ENCODE data around the gene CCK. TPM values are rescaled to one million over a fixed set of nuclear protein-coding genes. Genes with fewer than 3 reads are reported as not detected.

The CCK gene
- total RNA-seq, 1 donor from 2014 or later = 0.42 TPM

- Histone ChIP-seq H3K36me3 (ENCODE audit: control insufficient read depth, insufficient read depth, low read length) (no peaks in the 10 kb centered on the region), H3K4me3 (ENCODE audit: low read depth, low read length) (no peak overlapping the region), H3K27me3 (ENCODE audit: control insufficient read depth, insufficient read depth, low read length) (peaks cover 2% of the 10 kb centered on the region)
- DNase-seq (ENCODE audit: low read depth) = no peak
- no peak for TF ChIP-seq CTCF (IDR thresholded peaks at IDR 0.05; ENCODE audit: insufficient read depth, low read length, poor library complexity, severe bottlenecking)
These were observed 35.6 kb upstream of the CCK start for GRCh38 chr3:42301446-42302175.

GRCh38 chr3:42300778-42301177 lies 34.8 kb upstream of the CCK start:
- no peak for TF ChIP-seq CTCF (IDR thresholded peaks at IDR 0.05; ENCODE audit: insufficient read depth, low read length, poor library complexity, severe bottlenecking)
- Histone ChIP-seq H3K27me3 (ENCODE audit: control insufficient read depth, insufficient read depth, low read length) (peaks cover 2% of the 10 kb centered on the region), H3K4me3 (ENCODE audit: low read depth, low read length) (no peak overlapping the region), H3K36me3 (ENCODE audit: control insufficient read depth, insufficient read depth, low read length) (no peaks in the 10 kb centered on the region)
- DNase-seq (ENCODE audit: low read depth) = no peak

- Histone ChIP-seq H3K27me3 (ENCODE audit: control insufficient read depth, insufficient read depth, low read length) (peaks cover 2% of the 10 kb centered on the region), H3K4me3 (ENCODE audit: low read depth, low read length) (no peak overlapping the region), H3K36me3 (ENCODE audit: control insufficient read depth, insufficient read depth, low read length) (no peaks in the 10 kb centered on the region)
- TF ChIP-seq CTCF (IDR thresholded peaks at IDR 0.05; ENCODE audit: insufficient read depth, low read length, poor library complexity, severe bottlenecking) = no peak
- peak; percentile 2 for DNase-seq (ENCODE audit: low read depth)
These were observed 34.0 kb upstream of the CCK start for GRCh38 chr3:42300013-42300412.

GRCh38 chr3:42298259-42298658 lies 32.3 kb upstream of the CCK start:
- Histone ChIP-seq H3K36me3 (ENCODE audit: control insufficient read depth, insufficient read depth, low read length) (no peaks in the 10 kb centered on the region), H3K4me3 (ENCODE audit: low read depth, low read length) (no peak overlapping the region), H3K27me3 (ENCODE audit: control insufficient read depth, insufficient read depth, low read length) (peaks cover 2% of the 10 kb centered on the region)
- no peak for TF ChIP-seq CTCF (IDR thresholded peaks at IDR 0.05; ENCODE audit: insufficient read depth, low read length, poor library complexity, severe bottlenecking)
- no peak for DNase-seq (ENCODE audit: low read depth)

- Histone ChIP-seq H3K36me3 (ENCODE audit: control insufficient read depth, insufficient read depth, low read length) (no peaks in the 10 kb centered on the region), H3K27me3 (ENCODE audit: control insufficient read depth, insufficient read depth, low read length) (no peaks in the 10 kb centered on the region), H3K4me3 (ENCODE audit: low read depth, low read length) (no peak overlapping the region)
- DNase-seq (ENCODE audit: low read depth) = no peak
- TF ChIP-seq CTCF (IDR thresholded peaks at IDR 0.05; ENCODE audit: insufficient read depth, low read length, poor library complexity, severe bottlenecking) = no peak
These were observed 26.0 kb upstream of the CCK start for GRCh38 chr3:42292009-42292408.
